Body of pancreas (tissue), 4 donors: ENCODE results near the gene ABI3BP.

ENCODE experiments used
- CTCF ChIP-seq, 7 experiments: fragments of 450-650 bp in 4 of 7; fragments of 200-600 bp in 3 of 7; sonication (generic) in 3 of 7; IDR thresholded peaks; one replicate each; pipeline ENCODE4 v1.5.1; 2016 to 2019; ENCODE audit warnings: antibody characterized with exemption in 7 of 7
- POLR2A ChIP-seq, 3 donors: fragments of 450-650 bp; IDR thresholded peaks; one replicate each; pipeline ENCODE4 v1.6.1; 2016; ENCODE audit warnings: antibody characterized with exemption in 3 of 3, mild to moderate bottlenecking in 2 of 3

- TF ChIP-seq CTCF (IDR thresholded peaks at IDR 0.05): no peak
- TF ChIP-seq POLR2A (IDR thresholded peaks at IDR 0.05): no peak
These were observed 249.7 kb downstream of the ABI3BP start for GRCh38 chr3:100743535-100743934.
